Heart left ventricle (tissue), 16 donors: Measurements from ENCODE around the gene ZDHHC21. TPM values are rescaled to one million over a fixed set of nuclear protein-coding genes. Genes with fewer than 3 reads are reported as not detected.
A peak's percentile ranks its signal among the peaks of the same experiment; 100 is the strongest.

Source experiments
- ATAC-seq, 4 donors: fragments of 200-7000 bp; cut with Tn5 transposase; one replicate each; pipeline ENCODE4 v1.9.1; 2020 to 2022; ENCODE audit warnings: moderate library complexity in 4 of 4, mild to moderate bottlenecking in 3 of 4, moderate number of reproducible peaks in 1 of 4
- DNase-seq, 5 donors: peaks; one replicate each; pipeline ENCODE4 v3.0.0-alpha.2; 2020
- H3K27ac ChIP-seq, 12 donors: fragments of 200-600 bp; sonication (generic) in 4 of 12; one replicate each; pipeline versions ENCODE4 v1.5.0 to v1.8.0; 2016 to 2022; ENCODE audit warnings: mild to moderate bottlenecking in 2 of 12
- H3K27me3 ChIP-seq, 9 donors: fragments of 200-600 bp; sonication (generic) in 2 of 9; one replicate each; pipeline versions ENCODE4 v1.5.1 to v1.8.0; 2016 to 2022; ENCODE audit warnings: mild to moderate bottlenecking in 3 of 9
- H3K36me3 ChIP-seq, 9 donors: fragments of 200-600 bp; sonication (generic) in 2 of 9; one replicate each; pipeline versions ENCODE4 v1.5.0 to v1.8.0; 2018 to 2022; ENCODE audit warnings: mild to moderate bottlenecking in 2 of 9
- H3K4me1 ChIP-seq, 12 donors: fragments of 200-600 bp; sonication (generic) in 4 of 12; one replicate each; pipeline versions ENCODE4 v1.5.0 to v1.8.0; 2016 to 2022; ENCODE audit warnings: mild to moderate bottlenecking in 3 of 12
- H3K4me3 ChIP-seq, 12 donors: fragments of 200-600 bp; sonication (generic) in 4 of 12; one replicate each; pipeline versions ENCODE4 v1.5.0 to v1.8.0; 2017 to 2022; ENCODE audit warnings: mild to moderate bottlenecking in 9 of 12, moderate library complexity in 4 of 12
- H3K9me3 ChIP-seq, 12 donors: fragments of 200-600 bp; sonication (generic) in 4 of 12; one replicate each; pipeline versions ENCODE4 v1.5.0 to v1.8.0; 2016 to 2022; ENCODE audit warnings: mild to moderate bottlenecking in 1 of 12
- POLR2A ChIP-seq, 2 donors: fragments of 450-650 bp; IDR thresholded peaks; one replicate each; pipeline ENCODE4 v1.6.1; 2017; ENCODE audit warnings: antibody characterized with exemption in 2 of 2, mild to moderate bottlenecking in 2 of 2, moderate library complexity in 2 of 2
- WGBS, 4 donors: extraction: QIAGEN DNeasy Blood & Tissue Kit in 2 of 4; methylation state at CpG; one replicate each; pipeline versions ENCODE4 v1.1.5 to v1.1.7; 2013 to 2018; 5-methylcytosine and 5-hydroxymethylcytosine counted together
- intact Hi-C, 10 donors: fragments of 100-400 bp; cut with DNase I; formaldehyde crosslinking; loops; one replicate each; pipeline versions ENCODE4 v1.11.1 to v1.14.2; 2022
- polyA plus RNA-seq, 2 donors: library from polyadenylated mRNA; stranded (reverse); fragments of 200-250 nt; gene quantifications; one replicate each; pipeline ENCODE4 v1.2.3, GENCODE V29; 2013
- total RNA-seq, 9 donors: library from RNA; depleted of rRNA in 2 of 9; stranded (reverse); fragments of >200 nt in 2 of 9; fragmentation: NEBNext Ultra II Directional in 3 of 9; extraction: Animal tissue kit (Norgen Biotek cat#: 25700) in 3 of 9; gene quantifications; one replicate each; pipeline versions ENCODE4 v1.1.0 to v1.2.4, GENCODE V29; 2016 to 2023
- TF ChIP-seq, protein P1 (sequence below), 12 donors: fragments of 200-600 bp; sonication (generic) in 4 of 12; IDR thresholded peaks; one replicate each; pipeline versions ENCODE4 v1.5.0 to v1.8.0; 2018 to 2022; ENCODE audit warnings: antibody characterized with exemption in 12 of 12, mild to moderate bottlenecking in 5 of 12
- donor health status: ischemic (EF 13 %, LVEDD 7.1; RV severe dilation, severe dysfunction).
- donor health status: healthy with polysubstance abuse.
- donor health status: DM: no; HTN: yes; CAD: no.
- donor health status: DM: no; HTN: no; CAD: no.
- donor health status: ischemic (EF 25% LVEDD 6.9; RV normal size, moderate dysfunction).
- donor health status: ischemic (EF 25% LVEDD 5.7; RV mildly dilated, moderate dysfunction).
- donor health status: healthy.
- donor health status: DM: yes; HTN: yes; CAD: no.
- donor health status: ischemic (EF 35%, LVEDD 5.7; RV mildly dilated, moderate dysfunction).
- donor health status: nonischemic (EF 11% LVEDD 7.7; RV severe dilation, severe dysfunction).
- donor health status: DM: yes; HTN: yes; CAD: no.
- donor health status: PGD.
- donor health status: ischemic (EF 29% LVEDD 5.4; RV normal size, mild dysfunction).
- donor health status: nonischemic (EF 23%, LVEDD 6.1; RV moderate dilation, normal function).

Gene ZDHHC21
- total and polyA plus RNA-seq, 11 donors: 3.5 to 9.3 (median 7.2) TPM

DNA sequence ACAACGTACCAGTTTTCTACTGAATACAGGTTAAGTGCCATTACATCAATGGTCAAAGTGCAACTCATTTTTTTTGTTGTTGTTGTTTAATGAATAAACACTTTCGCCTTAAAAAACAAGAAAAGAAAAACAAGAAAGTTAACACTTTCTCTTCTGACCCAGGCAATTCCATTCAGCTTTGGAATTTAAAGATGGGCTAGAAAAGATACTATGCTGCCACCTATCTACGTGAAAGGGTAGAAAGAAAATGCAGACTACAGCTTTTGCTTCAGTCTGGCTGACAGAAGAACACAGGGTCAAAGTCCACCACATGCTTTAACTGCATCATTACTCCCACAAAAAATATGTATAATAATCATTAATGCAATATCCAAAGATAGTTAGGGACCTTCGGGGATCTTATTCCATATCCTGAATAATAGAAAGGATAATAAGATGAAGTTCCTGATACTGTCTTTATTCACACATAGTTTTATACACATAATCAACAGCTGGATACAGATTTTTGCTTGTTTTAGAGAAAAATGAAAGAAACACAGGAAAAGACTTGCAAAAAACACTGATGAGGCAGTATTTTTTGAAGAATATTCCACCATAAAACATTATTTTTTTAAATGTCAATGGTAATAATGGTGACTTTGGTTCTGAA lies 40.4 kb downstream of the ZDHHC21 start:
- no peak for ATAC-seq
- Histone ChIP-seq H3K9me3 (peaks cover 0 to 28% (median 12%) of the 10 kb centered on the region in 12 donors), H3K36me3 (peaks cover 0 to 34% (median 7%) of the 10 kb centered on the region in 9 donors), H3K4me1 (no peaks in the 10 kb centered on the region), H3K27me3 (no peaks in the 10 kb centered on the region), H3K27ac (no peak overlapping the region), H3K4me3 (no peak overlapping the region)
- WGBS, 4 donors: 59 to 65% (median 63%) methylated on average over 4 of the region's 4 CpGs
- no peak for TF ChIP-seq POLR2A (IDR thresholded peaks at IDR 0.05)
- TF ChIP-seq, protein P1, sequence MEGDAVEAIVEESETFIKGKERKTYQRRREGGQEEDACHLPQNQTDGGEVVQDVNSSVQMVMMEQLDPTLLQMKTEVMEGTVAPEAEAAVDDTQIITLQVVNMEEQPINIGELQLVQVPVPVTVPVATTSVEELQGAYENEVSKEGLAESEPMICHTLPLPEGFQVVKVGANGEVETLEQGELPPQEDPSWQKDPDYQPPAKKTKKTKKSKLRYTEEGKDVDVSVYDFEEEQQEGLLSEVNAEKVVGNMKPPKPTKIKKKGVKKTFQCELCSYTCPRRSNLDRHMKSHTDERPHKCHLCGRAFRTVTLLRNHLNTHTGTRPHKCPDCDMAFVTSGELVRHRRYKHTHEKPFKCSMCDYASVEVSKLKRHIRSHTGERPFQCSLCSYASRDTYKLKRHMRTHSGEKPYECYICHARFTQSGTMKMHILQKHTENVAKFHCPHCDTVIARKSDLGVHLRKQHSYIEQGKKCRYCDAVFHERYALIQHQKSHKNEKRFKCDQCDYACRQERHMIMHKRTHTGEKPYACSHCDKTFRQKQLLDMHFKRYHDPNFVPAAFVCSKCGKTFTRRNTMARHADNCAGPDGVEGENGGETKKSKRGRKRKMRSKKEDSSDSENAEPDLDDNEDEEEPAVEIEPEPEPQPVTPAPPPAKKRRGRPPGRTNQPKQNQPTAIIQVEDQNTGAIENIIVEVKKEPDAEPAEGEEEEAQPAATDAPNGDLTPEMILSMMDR (IDR thresholded peaks at IDR 0.05): peak; percentile 9 to 64 (median 47)
- intact Hi-C loops: loop anchor here in 9 of 10 donors (2.0 to 10.0 kb wide), 6 partner anchors 118 to 638 kb away; no protein-coding TSS in a partner anchor
- DNase-seq: no peak

DNA sequence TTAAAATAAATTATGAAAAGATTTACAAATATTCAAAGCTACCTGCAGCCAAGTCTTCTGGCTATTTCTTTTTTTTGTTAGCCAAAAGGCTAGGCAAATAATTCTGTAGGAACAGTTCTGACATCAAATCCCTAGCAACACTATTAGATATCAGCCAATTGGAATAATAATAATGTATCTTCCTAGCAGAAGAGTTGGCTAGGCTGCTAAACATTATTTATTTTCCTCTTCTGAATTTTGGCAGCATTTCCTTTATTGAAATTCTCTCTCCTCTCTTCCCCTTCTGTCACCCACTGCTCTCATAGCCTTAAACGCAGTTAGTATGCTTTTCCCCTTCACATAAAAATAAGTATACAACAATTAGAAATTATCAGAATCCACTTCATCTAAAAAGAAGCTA lies 42.6 kb downstream of the ZDHHC21 start:
- no peak overlapping the region for H3K4me3 ChIP-seq
- H3K27me3 ChIP-seq: no peaks in the 10 kb centered on the region
- DNase-seq: no peak
- TF ChIP-seq, protein P1 (IDR thresholded peaks at IDR 0.05): no peak
- no peak for ATAC-seq
- no peaks in the 10 kb centered on the region for H3K4me1 ChIP-seq
- peaks cover 0 to 18% (median 12%) of the 10 kb centered on the region in 12 donors for H3K9me3 ChIP-seq
- no peak overlapping the region for H3K27ac ChIP-seq
- WGBS, 4 donors: 67 to 77% (median 70%) methylated on average over 1 of the region's 1 CpG
- peaks cover 0 to 17% (median 0%) of the 10 kb centered on the region in 9 donors for H3K36me3 ChIP-seq
- intact Hi-C loops: loop anchor here in 8 of 10 donors (5.0 to 10.0 kb wide), 4 partner anchors 116 to 636 kb away; no protein-coding TSS in a partner anchor

DNA sequence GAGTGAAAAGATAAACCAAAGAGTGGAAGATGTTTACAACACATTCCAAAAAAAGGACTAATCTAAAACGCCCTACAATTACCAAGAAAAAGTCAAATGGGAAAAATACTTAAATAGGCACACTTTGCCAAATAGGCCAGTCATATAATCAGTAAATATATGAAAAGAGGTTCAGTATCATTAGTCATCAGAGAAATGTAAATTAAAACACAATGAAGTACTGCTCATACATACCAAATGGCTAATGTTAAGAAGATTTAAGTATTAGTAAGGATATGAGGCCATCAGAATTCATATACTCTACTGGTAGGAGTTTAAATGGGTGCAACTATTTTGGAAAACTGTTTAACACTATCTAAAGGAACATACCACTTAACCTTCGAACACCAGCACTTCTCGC lies 47.6 kb downstream of the ZDHHC21 start:
- DNase-seq (no peak), ATAC-seq (no peak)
- no peak overlapping the region for H3K27ac ChIP-seq
- TF ChIP-seq, protein P1 (IDR thresholded peaks at IDR 0.05): no peak
- no peak for TF ChIP-seq POLR2A (IDR thresholded peaks at IDR 0.05)
- H3K36me3 ChIP-seq: peaks cover 0 to 3% (median 0%) of the 10 kb centered on the region in 9 donors
- WGBS, 4 donors: 79 to 95% (median 94%) methylated on average over 3 of the region's 3 CpGs
- no peaks in the 10 kb centered on the region for H3K27me3 ChIP-seq
- no peaks in the 10 kb centered on the region for H3K4me1 ChIP-seq
- no peak overlapping the region for H3K4me3 ChIP-seq
- intact Hi-C loops: no loop called here
- H3K9me3 ChIP-seq: no peaks in the 10 kb centered on the region

DNA sequence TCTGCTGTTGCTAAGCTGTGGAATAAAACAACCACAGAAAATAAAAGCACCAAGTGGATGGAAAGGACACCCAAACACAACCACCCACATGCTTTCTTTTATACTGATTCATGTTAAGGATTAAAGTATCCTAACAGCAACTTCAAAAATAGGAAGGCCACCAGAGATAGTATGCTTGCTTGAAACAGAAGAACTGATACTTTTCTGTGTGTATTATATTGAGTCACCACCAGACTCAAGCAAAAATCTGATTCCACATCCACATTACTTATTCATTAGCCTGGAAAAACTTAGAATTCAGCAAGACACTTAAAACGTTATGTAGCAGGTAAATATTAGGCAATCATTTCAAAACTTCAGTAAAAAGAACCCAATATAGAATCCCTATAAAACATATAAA lies 52.3 kb downstream of the ZDHHC21 start:
- 85 to 92% (median 91%) methylated on average over 1 of the region's 1 CpG for WGBS, 4 donors
- intact Hi-C loops: no loop called here
- ATAC-seq: no peak

More for the DNA sequence above, 52.3 kb downstream of the ZDHHC21 start:
- Histone ChIP-seq H3K4me1 (no peaks in the 10 kb centered on the region), H3K4me3 (no peak overlapping the region), H3K27me3 (no peaks in the 10 kb centered on the region), H3K27ac (no peak overlapping the region), H3K9me3 (no peaks in the 10 kb centered on the region), H3K36me3 (peaks cover 0 to 16% (median 0%) of the 10 kb centered on the region in 9 donors)
- DNase-seq: no peak
- no peak for TF ChIP-seq POLR2A (IDR thresholded peaks at IDR 0.05)
- TF ChIP-seq, protein P1 (IDR thresholded peaks at IDR 0.05): no peak
